Activated CD8-positive, alpha-beta memory T cell treated with anti-CD3 and anti-CD28 coated beads for 36 hours (primary cell): Measurements from ENCODE around the gene JMJD1C. TPM values are rescaled to one million over a fixed set of nuclear protein-coding genes. Genes with fewer than 3 reads are reported as not detected.

Experiments used
- CTCF ChIA-PET: fragments of 350-600 bp; sonication (Branson Sonifier 250); formaldehyde crosslinking; loops from one replicate; lab custom pipeline; 2021; ENCODE audit warnings: antibody characterized with exemption; lab: Charles Lee
- POLR2A ChIA-PET: fragments of 350-600 bp; sonication (Branson Sonifier 250); formaldehyde crosslinking; loops from one replicate; lab custom pipeline; 2021; ENCODE audit warnings: antibody characterized with exemption; lab: Charles Lee
- total RNA-seq, 2 experiments: library from RNA; stranded (reverse); gene quantifications; one replicate each; pipeline ENCODE4 v1.2.3, GENCODE V29; 2021

Gene JMJD1C
- total RNA-seq, 2 experiments from 2014 or later: 41.1 to 43.2 TPM

- POLR2A ChIA-PET: no interaction called here
- CTCF ChIA-PET: interaction anchor here (0.6 kb wide), 1 partner anchor 124 kb away, joined by 3 read pairs; no protein-coding TSS in a partner anchor
Measured at GRCh38 chr10:63273577-63273976, 192.2 kb downstream of the JMJD1C start.

- POLR2A ChIA-PET: interaction anchor here (0.6 to 2.0 kb wide), 9 partner anchors 33 to 1219 kb away, joined by 3 to 10 read pairs (median 4); partner anchors contain the start of gene REEP3
- CTCF ChIA-PET: no interaction called here
Measured at GRCh38 chr10:63268798-63269503, 196.8 kb downstream of the JMJD1C start.

DNA sequence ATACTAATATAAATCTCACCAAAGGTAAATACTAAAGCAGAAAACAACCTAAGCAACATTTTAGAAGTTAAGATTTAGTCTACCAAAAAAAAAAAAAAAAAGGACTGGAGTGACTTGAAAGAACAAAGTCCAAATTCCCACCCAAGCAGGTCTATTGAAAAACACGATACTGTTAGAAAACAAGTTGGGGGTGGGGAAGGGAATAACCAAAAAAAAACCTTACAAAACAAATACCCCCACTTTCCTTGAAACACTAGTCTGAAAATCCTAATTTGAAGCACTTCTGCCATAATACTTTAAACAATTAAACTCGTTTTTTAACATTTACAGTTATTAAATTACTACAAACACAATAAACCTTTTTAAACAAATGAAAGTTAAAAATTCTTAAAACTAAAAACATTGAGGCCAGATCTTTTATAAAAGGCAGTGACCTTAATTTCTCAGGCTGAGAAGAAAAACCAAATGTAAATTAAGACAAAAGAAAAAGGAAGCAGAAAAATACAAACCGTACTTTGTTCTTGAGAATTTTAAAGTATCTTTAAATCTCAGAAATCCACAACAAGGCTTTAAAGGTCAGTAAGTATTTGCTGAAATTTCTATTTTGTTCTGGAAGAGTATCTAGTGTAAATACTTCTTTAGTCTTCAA, 197.5 kb downstream of the JMJD1C start:
- POLR2A ChIA-PET: interaction anchor here (0.6 to 2.0 kb wide), 8 partner anchors 33 to 1219 kb away, joined by 3 to 10 read pairs (median 4); partner anchors contain the start of gene REEP3
- CTCF ChIA-PET: no interaction called here

DNA sequence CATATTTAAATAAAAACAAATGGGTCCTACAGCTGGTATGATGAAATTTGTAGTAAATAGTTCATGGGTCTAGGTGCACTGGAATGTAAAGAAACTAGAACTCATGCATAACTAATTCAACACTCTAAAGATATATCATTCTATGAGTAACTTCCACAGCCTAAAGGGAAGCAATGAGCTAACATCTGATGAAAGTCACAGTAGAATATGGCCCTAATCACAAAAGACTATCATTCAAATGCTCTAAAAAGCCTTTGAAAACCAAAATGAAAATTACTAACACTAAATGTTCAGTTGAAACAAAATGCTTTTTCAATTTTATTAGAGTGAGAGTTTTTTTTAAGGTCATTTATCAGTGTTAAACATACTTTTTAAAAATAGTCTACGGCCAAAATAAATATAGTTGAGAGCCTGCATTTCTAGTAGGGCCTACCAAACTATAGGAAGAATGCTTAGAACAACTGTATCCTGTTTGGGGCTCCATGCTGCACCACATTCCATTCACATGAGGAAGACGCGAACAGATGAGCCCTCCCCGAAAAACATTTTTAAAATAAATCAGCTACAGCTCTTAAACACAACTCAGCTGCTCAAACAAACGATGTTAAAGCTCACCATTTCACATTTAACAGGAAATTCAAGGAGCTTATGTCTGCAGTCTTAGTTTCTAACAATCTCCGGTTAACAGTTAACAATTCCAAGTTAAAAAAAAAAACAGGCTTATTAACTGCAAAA, 198.2 kb downstream of the JMJD1C start:
- ChIA-PET CTCF (interaction anchor here (0.5 kb wide), 1 partner anchor 1042 kb away, joined by 3 read pairs; no protein-coding TSS in a partner anchor), POLR2A (interaction anchor here (0.7 to 2.0 kb wide), 4 partner anchors 32 to 1218 kb away, joined by 3 to 10 read pairs (median 4); partner anchors contain the start of gene REEP3)

DNA sequence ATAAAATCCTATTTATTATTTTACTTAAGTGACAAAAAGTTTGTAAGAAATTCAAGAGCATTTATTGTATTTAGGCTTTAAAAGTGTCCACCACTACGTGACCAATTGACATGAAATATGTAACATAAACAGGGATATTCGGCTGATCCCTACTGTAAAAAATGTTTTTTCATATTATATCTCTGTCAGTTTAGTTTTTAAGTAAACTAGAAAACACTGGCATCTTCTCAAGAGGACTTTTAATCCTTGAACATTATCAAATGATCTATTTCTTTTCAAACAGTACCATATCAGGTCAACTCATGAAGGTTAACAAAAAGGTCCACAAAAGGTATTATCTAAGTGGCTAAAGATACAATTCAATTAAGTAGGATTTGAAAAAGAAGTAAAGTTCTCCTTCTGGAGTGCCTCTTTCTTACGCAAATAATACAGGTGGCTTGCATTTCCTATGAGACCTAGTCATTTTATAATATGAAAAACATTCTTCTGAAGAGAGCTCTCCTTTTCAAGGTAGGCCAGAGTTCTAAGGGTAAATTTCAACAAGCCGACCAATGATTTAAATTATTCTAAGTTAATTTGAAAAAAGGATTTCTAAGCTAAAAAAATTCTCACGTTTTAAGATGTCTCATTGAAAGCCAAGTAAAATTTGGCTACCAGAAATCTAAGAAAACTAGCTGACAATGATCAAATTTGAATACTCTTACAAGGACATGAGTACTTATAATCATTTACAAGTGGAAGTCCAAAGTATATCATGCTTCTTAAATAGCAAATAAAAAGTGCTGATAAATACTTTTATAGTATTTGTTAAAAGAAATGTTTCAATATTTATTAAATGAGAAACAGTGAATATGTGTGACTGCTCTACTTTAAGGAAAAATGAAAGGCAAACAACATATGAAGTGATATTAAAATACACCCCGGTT, 199.1 kb downstream of the JMJD1C start:
- CTCF ChIA-PET: interaction anchor here (0.5 kb wide), 1 partner anchor 1041 kb away, joined by 3 read pairs; no protein-coding TSS in a partner anchor

GRCh38 chr10:63265683-63266235, 200.0 kb downstream of the JMJD1C start:
- ChIA-PET POLR2A (no interaction called here), CTCF (interaction anchor here (0.5 kb wide), 1 partner anchor 70 kb away, joined by 4 read pairs; no protein-coding TSS in a partner anchor)

More for the DNA sequence above, 199.1 kb downstream of the JMJD1C start:
- POLR2A ChIA-PET: interaction anchor here (0.5 to 0.7 kb wide), 2 partner anchors 16 to 255 kb away, joined by 5 read pairs; partner anchors contain the start of gene REEP3

- ChIA-PET POLR2A (interaction anchor here (0.6 kb wide), 1 partner anchor 29 kb away, joined by 3 read pairs; no protein-coding TSS in a partner anchor), CTCF (interaction anchor here (0.5 kb wide), 1 partner anchor 70 kb away, joined by 4 read pairs; no protein-coding TSS in a partner anchor)
Measured at GRCh38 chr10:63265222-63265617, 200.6 kb downstream of the JMJD1C start.

GRCh38 chr10:63264617-63265221, 201.1 kb downstream of the JMJD1C start:
- ChIA-PET POLR2A (interaction anchor here (0.6 kb wide), 1 partner anchor 28 kb away, joined by 3 read pairs; no protein-coding TSS in a partner anchor), CTCF (no interaction called here)

- POLR2A ChIA-PET: no interaction called here
- CTCF ChIA-PET: interaction anchor here (0.7 kb wide), 1 partner anchor 93 kb away, joined by 4 read pairs; no protein-coding TSS in a partner anchor
Measured at GRCh38 chr10:63262430-63263073, 203.2 kb downstream of the JMJD1C start.

DNA sequence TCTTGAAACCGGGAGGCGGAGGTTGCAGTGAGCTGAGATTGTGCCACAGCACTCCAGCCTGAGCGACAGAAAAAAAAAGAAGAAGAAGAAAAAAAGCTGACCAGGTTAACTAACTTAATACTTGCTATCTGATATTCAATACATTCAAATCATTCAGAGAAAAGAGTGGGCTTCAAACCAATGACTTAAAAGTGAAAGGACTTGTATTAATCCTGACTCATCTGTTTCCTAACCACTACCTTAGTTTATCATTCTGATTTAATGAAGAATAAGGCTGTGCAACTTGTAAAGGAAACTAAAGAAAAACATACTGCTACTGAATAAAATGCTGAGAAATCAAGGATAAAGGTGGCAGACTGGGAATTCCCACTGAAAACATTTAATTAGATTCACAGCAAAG, 204.3 kb downstream of the JMJD1C start:
- CTCF ChIA-PET: no interaction called here
- POLR2A ChIA-PET: no interaction called here

GRCh38 chr10:63260860-63261251, 204.9 kb downstream of the JMJD1C start:
- POLR2A ChIA-PET: no interaction called here
- CTCF ChIA-PET: no interaction called here

DNA sequence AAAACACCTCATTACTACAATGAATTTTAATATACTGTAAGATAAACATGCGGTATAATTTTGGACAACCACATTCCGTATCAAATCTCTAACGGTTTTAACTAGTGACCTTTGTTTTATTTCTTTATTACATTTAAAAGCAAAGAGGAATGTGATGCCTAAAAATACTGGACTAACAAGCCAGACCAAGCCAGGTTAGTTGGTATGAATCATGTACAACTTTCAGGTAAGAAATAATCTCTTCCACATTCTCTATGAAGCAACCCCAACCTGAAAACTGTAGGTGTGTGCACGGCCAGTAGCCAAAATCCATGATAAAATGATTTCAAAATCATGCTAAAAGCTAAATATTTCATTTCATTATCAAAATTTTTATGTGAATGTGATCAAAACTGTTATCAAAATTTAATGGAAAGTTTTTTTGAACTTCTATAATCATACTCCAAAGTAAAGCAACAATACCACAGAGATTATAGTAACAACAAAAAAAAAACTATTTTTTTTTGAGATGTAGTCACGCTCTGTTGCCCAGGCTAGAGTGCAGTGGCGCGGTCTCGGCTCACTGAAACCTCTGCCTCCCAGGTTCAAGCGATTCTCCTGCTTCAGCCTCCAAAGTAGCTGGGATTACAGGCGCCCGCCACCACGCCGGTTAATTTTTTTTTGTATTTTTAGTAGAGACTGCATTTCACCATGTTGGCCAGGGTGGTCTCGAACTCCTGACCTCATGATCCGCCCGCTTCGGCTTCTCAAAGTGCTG, 205.5 kb downstream of the JMJD1C start:
- POLR2A ChIA-PET: no interaction called here
- CTCF ChIA-PET: no interaction called here

DNA sequence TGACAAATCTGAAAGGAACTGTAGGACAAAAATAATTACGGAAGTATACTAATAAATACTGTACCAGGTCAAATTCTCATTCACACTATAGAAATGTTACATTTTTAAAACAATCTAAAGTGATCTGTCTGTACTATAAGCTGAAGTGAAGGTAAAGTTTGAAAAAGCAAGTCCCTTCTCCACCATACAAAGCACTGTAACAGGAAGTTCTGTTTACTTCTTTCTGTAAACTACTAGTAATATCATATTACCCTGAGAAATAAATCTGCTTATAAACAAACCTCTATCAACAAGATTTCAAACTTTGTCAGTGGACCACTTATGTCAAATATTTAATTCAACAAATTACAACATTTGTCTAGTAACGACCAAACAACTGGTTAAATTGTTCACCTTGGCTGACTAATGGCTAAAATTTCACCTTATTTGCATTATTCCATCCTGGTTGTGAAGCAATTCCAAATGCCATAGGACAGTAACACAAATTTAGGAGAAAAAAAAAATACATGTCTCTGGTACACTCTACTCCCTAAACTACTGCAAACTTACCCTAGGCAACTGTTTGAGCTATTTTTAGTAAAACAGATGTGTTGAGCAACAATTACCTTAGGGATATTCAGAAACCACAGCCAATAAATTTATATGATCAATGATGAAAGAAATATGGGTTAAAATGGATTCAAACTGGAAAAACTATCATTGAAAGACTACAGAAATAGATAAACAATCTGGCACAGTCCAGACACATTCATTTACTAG, 206.7 kb downstream of the JMJD1C start:
- ChIA-PET CTCF (no interaction called here), POLR2A (no interaction called here)

DNA sequence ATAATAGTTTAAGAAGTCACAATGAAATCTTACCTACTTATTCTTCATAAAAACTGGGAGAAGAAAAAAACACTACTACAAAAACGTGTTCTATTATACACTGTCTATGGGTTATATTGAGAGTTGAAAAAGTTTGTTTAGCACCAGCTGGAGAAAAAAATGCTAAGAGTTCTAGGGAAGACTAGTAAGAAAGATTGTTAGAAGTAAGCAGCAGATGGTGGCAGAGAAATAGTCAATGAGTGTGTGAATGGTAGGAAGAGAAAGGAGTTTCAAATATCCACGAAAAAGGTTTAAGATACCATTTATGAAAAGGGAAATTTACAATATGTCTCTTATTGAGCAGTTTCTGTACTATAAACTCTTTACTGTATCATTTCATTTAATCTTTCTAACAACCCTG, 208.0 kb downstream of the JMJD1C start:
- ChIA-PET CTCF (interaction anchor here (0.6 to 1.1 kb wide), 3 partner anchors 101 to 404 kb away, joined by 3 to 5 read pairs (median 3); no protein-coding TSS in a partner anchor), POLR2A (interaction anchor here (0.6 kb wide), 1 partner anchor 321 kb away, joined by 4 read pairs; no protein-coding TSS in a partner anchor)

DNA sequence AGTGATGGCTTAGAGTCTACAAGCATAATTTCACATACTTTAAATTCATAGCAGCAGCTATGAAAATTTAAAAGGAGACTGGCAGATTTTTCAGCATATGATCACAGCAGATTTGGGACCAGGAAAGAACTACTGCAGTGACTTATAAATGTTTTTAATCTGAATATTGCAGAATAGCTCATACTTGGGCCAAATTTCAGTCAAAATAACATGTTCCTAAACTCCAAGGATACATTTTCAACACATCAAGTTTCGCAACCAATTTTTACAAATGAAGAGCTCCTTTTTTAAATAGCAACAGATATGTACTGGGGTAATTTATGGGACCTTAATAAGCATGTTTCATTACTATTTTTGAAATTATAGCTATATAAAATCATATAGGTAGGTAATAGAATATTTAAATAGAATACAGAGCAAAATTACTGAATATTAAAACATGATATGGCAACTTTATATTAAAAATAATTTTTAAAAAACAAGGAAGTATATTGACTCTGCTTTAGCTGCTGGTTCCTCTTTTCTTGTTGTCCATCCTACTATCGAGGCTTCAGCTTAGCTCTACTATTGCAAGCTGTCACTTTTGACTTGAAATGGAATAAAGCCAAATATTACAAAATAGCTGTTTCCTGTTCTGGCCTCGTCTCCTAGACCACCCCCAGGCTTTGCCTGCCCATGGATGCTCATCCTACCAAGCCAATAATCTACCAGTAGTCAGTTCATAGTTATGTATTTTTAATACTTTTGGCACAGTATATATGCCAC, 209.6 kb downstream of the JMJD1C start:
- CTCF ChIA-PET: no interaction called here
- POLR2A ChIA-PET: no interaction called here
